ENCODE results near the gene CNKSR1.

CNKSR1 gene, protein sequence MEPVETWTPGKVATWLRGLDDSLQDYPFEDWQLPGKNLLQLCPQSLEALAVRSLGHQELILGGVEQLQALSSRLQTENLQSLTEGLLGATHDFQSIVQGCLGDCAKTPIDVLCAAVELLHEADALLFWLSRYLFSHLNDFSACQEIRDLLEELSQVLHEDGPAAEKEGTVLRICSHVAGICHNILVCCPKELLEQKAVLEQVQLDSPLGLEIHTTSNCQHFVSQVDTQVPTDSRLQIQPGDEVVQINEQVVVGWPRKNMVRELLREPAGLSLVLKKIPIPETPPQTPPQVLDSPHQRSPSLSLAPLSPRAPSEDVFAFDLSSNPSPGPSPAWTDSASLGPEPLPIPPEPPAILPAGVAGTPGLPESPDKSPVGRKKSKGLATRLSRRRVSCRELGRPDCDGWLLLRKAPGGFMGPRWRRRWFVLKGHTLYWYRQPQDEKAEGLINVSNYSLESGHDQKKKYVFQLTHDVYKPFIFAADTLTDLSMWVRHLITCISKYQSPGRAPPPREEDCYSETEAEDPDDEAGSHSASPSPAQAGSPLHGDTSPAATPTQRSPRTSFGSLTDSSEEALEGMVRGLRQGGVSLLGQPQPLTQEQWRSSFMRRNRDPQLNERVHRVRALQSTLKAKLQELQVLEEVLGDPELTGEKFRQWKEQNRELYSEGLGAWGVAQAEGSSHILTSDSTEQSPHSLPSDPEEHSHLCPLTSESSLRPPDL

GRCh38 chr1:26177182-26177684, at the start of gene CNKSR1:
Gene CNKSR1, plus strand, starts transcription at chr1:26177491. Its CDS starts 57 bp downstream, at chr1:26177548.
- no peak for DNase-seq

GRCh38 chr1:26129778-26130177, 47.5 kb upstream of the CNKSR1 start:
- no peak for DNase-seq

DNA sequence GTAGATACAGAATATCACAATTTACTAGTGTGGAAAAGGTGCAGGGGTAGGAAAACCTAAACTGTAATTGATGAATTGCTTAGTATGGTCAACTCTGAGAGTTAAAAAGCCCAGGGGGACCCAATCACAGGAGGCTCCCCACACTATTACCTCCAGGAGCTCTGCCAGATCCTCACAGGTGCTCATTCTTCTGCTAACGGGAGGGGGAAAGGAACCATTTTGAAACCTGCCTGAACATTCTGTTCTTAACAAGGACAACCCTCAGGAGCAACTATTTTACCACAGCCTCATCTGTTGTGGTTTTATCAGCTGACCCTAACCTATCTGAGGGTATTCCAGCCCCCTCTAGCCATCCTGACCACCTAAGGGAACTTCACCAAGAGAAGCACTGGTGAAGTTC, 46.6 kb upstream of the CNKSR1 start:
- no peak for DNase-seq

DNA sequence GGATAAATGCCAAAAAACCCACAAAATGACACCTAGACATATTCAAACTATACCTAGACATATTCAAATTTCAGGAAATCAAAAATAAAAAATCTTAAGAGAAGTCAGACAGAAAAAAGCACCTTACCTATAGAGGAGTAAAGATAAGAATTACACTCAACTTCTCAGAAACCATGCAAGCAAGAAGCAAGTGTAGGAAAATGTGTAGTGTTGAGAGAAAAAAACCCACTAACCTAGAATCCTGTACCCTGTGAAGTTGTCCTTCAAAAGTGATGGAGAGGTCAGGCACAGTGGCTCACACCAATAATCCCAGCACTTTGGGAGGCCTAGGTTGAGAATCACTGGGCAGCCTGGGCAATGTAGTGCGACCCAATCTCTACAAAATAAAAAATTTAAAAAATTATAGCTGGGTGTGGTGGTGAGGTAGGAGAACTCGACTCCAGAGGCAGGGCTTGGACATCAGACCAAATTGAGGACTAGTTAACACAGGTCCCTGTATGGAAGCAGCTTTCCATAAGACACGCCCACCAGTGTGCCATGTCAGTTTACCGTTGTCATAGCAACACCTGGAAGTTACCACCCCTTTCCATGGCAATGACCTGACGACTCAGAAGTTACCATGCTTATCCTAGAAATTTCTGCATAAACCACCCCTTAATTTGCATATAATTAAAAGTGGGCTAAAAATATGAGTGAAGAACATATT, 45.0 kb upstream of the CNKSR1 start:
- no peak for DNase-seq

DNA sequence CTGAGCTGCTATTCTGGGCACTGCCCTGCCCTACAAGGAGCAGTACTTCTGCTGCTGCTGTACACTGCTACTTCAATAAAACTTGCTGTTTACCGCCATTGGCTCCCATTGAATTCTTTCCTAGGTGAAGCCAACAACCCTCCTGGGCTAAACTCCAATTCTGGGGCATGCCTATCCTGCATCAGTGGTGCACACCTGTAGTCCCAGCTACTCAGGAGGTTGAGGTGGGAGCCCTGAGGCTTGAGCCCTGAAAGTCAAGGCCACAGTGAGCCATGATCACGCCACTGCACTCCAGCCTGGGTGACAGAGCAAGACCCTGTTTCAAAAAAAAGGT, 44.5 kb upstream of the CNKSR1 start:
- no peak for DNase-seq

DNA sequence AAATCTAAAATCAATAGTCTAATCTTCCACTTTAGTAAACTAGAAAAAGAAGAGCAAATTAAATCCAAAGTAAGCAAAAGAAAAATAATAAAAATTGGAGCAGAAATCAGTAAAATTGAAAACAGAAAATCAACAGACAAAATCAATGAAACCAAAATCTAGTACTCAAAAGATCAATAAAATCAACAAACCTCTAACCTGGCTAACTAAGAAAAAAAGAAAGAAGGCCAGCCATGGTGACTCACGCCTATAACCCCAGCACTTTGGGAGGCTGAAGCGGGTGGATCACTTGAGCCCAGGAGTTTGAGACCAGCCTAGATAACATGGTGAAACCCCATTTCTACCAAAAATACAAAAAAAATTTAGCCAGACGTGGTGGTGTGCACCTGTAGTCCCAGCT, 42.8 kb upstream of the CNKSR1 start:
- DNase-seq, result no peak

- no peak for DNase-seq
Observed at GRCh38 chr1:26138974-26139558, 38.2 kb upstream of the CNKSR1 start.

- DNase-seq, result no peak
Observed at GRCh38 chr1:26142159-26142558, 35.1 kb upstream of the CNKSR1 start.

GRCh38 chr1:26145041-26145959, 32.0 kb upstream of the CNKSR1 start:
- peak; percentile 79 for DNase-seq

DNA sequence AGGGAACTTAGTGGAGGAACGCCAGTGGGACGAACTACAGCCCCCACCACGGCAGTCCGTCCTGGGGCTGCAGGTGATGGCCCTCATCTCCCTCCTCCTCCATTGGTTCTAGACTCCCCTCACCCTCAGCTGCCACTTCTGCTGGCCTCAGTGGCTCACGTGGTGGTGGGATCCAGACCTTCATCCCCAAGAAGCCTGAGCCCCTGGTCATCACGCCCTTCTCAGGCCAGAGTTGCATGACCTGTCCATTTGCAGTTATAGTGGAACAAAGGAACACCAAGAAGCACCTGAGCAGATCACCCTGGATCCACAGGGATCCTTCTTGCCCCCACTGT, 31.4 kb upstream of the CNKSR1 start:
- DNase-seq, result no peak

- no peak for DNase-seq
Observed at GRCh38 chr1:26148887-26149286, 28.4 kb upstream of the CNKSR1 start.

DNA sequence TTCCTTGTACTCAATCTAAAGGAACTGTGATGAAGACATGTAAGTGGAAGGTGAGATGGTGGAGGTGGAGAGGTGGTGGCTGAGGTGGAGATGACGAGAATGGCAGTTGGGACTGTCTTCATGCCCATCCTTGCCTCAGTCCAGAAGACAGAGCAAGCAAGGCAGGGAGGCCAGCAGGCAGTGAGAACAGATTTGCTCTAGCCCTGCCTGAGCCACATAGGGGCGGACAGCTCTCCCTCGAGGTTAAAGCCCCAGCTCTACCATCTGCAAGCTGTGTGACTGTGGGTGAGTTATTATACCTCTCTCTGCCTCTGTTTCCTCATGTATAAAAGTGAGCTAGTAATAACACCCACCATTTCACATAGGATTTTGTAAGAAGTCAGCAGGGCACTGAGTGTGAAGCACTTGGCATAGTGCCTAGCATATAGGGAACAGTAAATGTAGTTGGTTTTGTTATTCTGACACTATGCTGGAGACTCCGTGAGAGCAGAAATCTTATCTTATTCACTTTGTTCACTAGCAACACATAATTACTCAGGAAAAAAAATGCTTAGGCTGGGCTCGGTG, 23.2 kb upstream of the CNKSR1 start:
- no peak for DNase-seq

DNA sequence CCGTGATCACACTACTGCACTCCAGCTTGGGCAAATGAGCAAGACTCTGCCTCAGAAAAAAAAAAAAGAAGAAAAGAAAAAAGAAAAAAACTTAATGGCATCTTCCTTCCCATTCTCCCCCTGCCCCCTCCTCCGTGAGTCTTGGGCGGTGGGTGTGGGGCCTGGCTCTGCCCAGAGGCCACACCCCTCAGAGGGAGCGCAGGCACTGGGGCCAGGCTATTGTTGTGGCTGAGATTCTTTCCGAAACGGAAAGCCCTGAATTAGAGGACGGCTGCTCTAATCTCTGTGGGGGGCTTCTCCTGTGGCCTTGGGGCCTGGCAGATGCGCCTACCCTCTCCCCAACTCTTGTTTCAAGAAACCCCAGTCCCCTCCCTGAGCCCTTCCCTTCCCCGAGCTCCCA, 22.5 kb upstream of the CNKSR1 start:
- DNase-seq, result no peak

- no peak for DNase-seq
Observed at GRCh38 chr1:26155370-26156284, 21.7 kb upstream of the CNKSR1 start.

DNA sequence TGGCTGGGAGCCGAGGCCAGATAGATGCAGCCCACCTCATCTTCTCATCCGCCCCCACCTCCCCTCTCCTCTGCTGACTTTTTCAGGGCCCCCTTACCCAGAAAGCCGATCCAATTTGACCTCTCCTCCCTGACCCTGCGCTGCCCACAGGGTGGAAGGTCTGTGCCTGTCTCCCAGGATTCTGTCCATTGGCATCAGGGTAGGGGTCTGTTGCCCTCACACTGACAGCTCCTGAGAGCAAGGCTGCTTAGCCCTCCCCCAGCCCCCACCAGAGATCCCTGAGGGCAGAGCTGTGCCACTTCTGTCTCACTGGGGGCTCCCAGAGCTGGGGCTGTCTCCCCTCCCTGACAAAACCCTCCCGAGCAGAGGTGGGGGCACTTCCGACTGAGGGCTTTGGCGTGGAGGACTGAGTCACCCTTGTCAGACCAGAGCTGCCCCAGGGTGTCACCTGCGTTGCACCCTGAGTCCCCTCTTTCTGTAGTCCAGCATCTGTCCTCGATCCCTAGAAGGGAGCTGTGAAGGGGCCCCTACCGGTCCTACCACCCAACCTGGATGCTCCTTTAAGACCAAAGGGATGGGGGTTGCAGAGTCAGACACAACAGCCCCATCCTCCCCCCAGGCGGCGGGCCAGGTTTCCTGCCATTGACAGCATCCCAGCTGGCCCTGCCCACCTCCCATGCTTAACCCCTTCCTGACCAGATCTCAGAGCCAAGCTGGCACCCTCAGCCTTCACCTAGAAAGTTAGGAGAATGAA, 20.8 kb upstream of the CNKSR1 start:
- DNase-seq, result no peak

- no peak for DNase-seq
Observed at GRCh38 chr1:26158271-26158907, 18.9 kb upstream of the CNKSR1 start.

- DNase-seq, result no peak
Observed at GRCh38 chr1:26158908-26159742, 18.2 kb upstream of the CNKSR1 start, which contains the start of gene FAM110D. Gene FAM110D, plus strand, starts transcription at chr1:26159079. Its CDS starts 2,213 bp downstream, at chr1:26161292.

DNA sequence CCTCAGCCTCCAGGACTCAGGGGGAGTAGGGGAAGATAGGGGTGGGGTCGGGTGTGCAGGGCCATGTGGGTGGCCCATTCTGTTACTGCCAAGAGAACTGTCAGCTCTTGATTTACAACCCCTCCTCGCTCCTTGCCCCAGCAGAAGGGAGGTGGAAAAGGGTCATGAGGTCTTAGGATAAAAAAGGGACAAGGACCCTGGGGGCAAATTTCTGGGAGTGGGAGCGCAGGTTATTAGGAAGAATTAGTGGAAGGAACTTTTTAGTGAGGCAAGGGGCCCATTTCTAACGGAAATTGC, 17.6 kb upstream of the CNKSR1 start:
- DNase-seq, result no peak

Measured in CD4-positive, alpha-beta T cell treated with Interleukin-10 for 1 hour (primary cell).